HG02938 (cell line): ENCODE measurements around the gene SLC5A11.

Experiments used
- ATAC-seq: cut with Tn5 transposase; IDR thresholded peaks from one replicate; pipeline ENCODE4 v1.9.1; 2021; ENCODE audit warnings: mild to moderate bottlenecking, moderate library complexity; ENCODE audit not compliant: unreplicated experiment

SLC5A11 gene

GRCh38 chr16:24915576-24915975 is 69.8 kb downstream of the SLC5A11 start:
- ATAC-seq, result no peak

- no peak for ATAC-seq
These were observed 71.5 kb downstream of the SLC5A11 start for GRCh38 chr16:24917236-24917635.

GRCh38 chr16:24917891-24918290 is 72.1 kb downstream of the SLC5A11 start:
- no peak for ATAC-seq

GRCh38 chr16:24918641-24919040 is 72.9 kb downstream of the SLC5A11 start:
- ATAC-seq, result no peak

- no peak for ATAC-seq
These were observed 73.8 kb downstream of the SLC5A11 start for GRCh38 chr16:24919536-24919935.

GRCh38 chr16:24920568-24920967 is 74.8 kb downstream of the SLC5A11 start:
- ATAC-seq, result no peak

- ATAC-seq, result no peak
These were observed 75.5 kb downstream of the SLC5A11 start for GRCh38 chr16:24921229-24921628.

GRCh38 chr16:24925163-24925562 is 79.4 kb downstream of the SLC5A11 start:
- ATAC-seq, result no peak

- ATAC-seq, result no peak
These were observed 83.6 kb downstream of the SLC5A11 start for GRCh38 chr16:24929409-24929808.

GRCh38 chr16:24930440-24930839 is 84.7 kb downstream of the SLC5A11 start:
- ATAC-seq, result no peak

- no peak for ATAC-seq
These were observed 85.3 kb downstream of the SLC5A11 start for GRCh38 chr16:24931091-24931490.

- no peak for ATAC-seq
These were observed 89.6 kb downstream of the SLC5A11 start for GRCh38 chr16:24935336-24935735.

GRCh38 chr16:24936151-24936550 is 90.4 kb downstream of the SLC5A11 start:
- no peak for ATAC-seq

- ATAC-seq, result no peak
These were observed 93.5 kb downstream of the SLC5A11 start for GRCh38 chr16:24939224-24939623.

- no peak for ATAC-seq
These were observed 94.0 kb downstream of the SLC5A11 start for GRCh38 chr16:24939738-24940137.

- ATAC-seq, result no peak
These were observed 97.7 kb downstream of the SLC5A11 start for GRCh38 chr16:24943471-24943870.

GRCh38 chr16:24944206-24944605 is 98.4 kb downstream of the SLC5A11 start:
- ATAC-seq, result no peak

- no peak for ATAC-seq
These were observed 100.4 kb downstream of the SLC5A11 start for GRCh38 chr16:24946155-24946554.

- ATAC-seq, result no peak
These were observed 104.5 kb downstream of the SLC5A11 start for GRCh38 chr16:24950275-24950674.

- no peak for ATAC-seq
These were observed 107.5 kb downstream of the SLC5A11 start for GRCh38 chr16:24953306-24953705.

- no peak for ATAC-seq
These were observed 108.0 kb downstream of the SLC5A11 start for GRCh38 chr16:24953721-24954120.

GRCh38 chr16:24954137-24954536 is 108.4 kb downstream of the SLC5A11 start:
- ATAC-seq, result no peak

GRCh38 chr16:24955975-24956731 is 110.4 kb downstream of the SLC5A11 start:
- ATAC-seq, result no peak
